ENCODE measurements around the gene STX18. TPM values are rescaled to one million over a fixed set of nuclear protein-coding genes. Genes with fewer than 3 reads are reported as not detected.

STX18 gene
- total and polyA plus RNA-seq, 2 of the 13 experiments (the other 11 are each of a cell fraction or from before 2014, with no cell fraction given) = 23.9 to 37.1 TPM

- no peak for TF ChIP-seq KAT7 (CRISPR knock-in tag; IDR thresholded peaks at IDR 0.05; ENCODE audit: borderline replicate concordance)
- no peak for TF ChIP-seq FOXK1 (CRISPR knock-in tag; IDR thresholded peaks at IDR 0.05; ENCODE audit: borderline replicate concordance, low read depth)
- no peak for TF ChIP-seq MYNN (CRISPR knock-in tag; IDR thresholded peaks at IDR 0.05; ENCODE audit: low read depth)
- no peak for TF ChIP-seq CBX1 (IDR thresholded peaks at IDR 0.05; ENCODE audit: low read depth)
- no peak for TF ChIP-seq ZNF367 (CRISPR knock-in tag; IDR thresholded peaks at IDR 0.05; ENCODE audit: borderline replicate concordance)
- no peak for TF ChIP-seq WIZ (CRISPR knock-in tag; IDR thresholded peaks at IDR 0.05)
- TF ChIP-seq ZNF704 (CRISPR knock-in tag; IDR thresholded peaks at IDR 0.05; ENCODE audit: borderline replicate concordance) = no peak
- TF ChIP-seq THYN1 (CRISPR knock-in tag; IDR thresholded peaks at IDR 0.05; ENCODE audit: borderline replicate concordance, low read depth) = no peak
Observed at GRCh38 chr4:4411906-4412305, 129.9 kb downstream of the STX18 start (continued).

- Histone ChIP-seq H3K79me2 (ENCODE audit: insufficient read depth, low read length) (no peaks in the 10 kb centered on the region), H3K36me3 (replicated peaks in 1 of 2; ENCODE audit: control insufficient read depth in 1 of 2, insufficient read depth in 2 of 2, low read length in 2 of 2) (no peaks in the 10 kb centered on the region), H3K9ac (ENCODE audit: insufficient read depth, low read depth, low read length) (no peak overlapping the region), H3K4me2 (ENCODE audit: low read depth, low read length) (no peak overlapping the region), H3K4me1 (ENCODE audit: insufficient read depth, low read length) (no peaks in the 10 kb centered on the region), H2AFZ (ENCODE audit: low read length) (no peak overlapping the region), H3K27me3 (ENCODE audit: control insufficient read depth in 1 of 2, insufficient read depth in 2 of 2, low read length in 2 of 2) (peaks cover 7 to 33% of the 10 kb centered on the region in 2 experiments; a peak in 3 of 5 replicates), H3K27ac (ENCODE audit: extremely low read length, insufficient read depth, low read length) (no peak overlapping the region), H3K9me3 (ENCODE audit: low read length) (no peaks in the 10 kb centered on the region), H3K4me3 (replicated peaks in 1 of 3; ENCODE audit: insufficient read depth in 1 of 3, low read depth in 2 of 3, low read length in 3 of 3) (no peak overlapping the region), H4K20me1 (ENCODE audit: insufficient read depth, low read length) (no peaks in the 10 kb centered on the region)
- intact Hi-C loops (cut with micrococcal nuclease; ENCODE audit: unreplicated experiment) = no loop called here
- FAIRE-seq (no peak), ATAC-seq (no peak), DNase-seq (ENCODE audit: low spot score) (no peak)
- BruUV-seq (replicated peaks) = no TSS peak
- 79% methylated on average over 15 of the region's 15 CpGs for WGBS (ENCODE audit: low lambda C conversion rate)
- CTCF ChIA-PET (ENCODE audit: low intra/inter-chr PET ratio, low total read pairs) = no interaction called here
- in situ Hi-C loops (cut with HindIII; ENCODE audit: extremely low pct_ligation_motif_present, low pct_unique_long_range_greater_than_20kb) = no loop called here
- POLR2A ChIA-PET = no interaction called here
- TF ChIP-seq HOXA3 (CRISPR knock-in tag; IDR thresholded peaks at IDR 0.05) (no peak), SMARCC2 (IDR thresholded peaks at IDR 0.05) (no peak), ZNF138 (CRISPR knock-in tag; IDR thresholded peaks at IDR 0.05; ENCODE audit: low read depth) (no peak), NFIC (IDR thresholded peaks at IDR 0.05; ENCODE audit: low read length) (no peak), SCMH1 (CRISPR knock-in tag; IDR thresholded peaks at IDR 0.05; ENCODE audit: borderline replicate concordance) (no peak), ZBTB38 (CRISPR knock-in tag; IDR thresholded peaks at IDR 0.05) (no peak), USF2 (IDR thresholded peaks at IDR 0.05; ENCODE audit: low read depth, low read length) (no peak), USF2 (CRISPR knock-in tag; IDR thresholded peaks at IDR 0.05; ENCODE audit: borderline replicate concordance) (no peak), ZNF570 (CRISPR knock-in tag; IDR thresholded peaks at IDR 0.05; ENCODE audit: borderline replicate concordance) (no peak), FIP1L1 (IDR thresholded peaks at IDR 0.05; ENCODE audit: borderline replicate concordance, insufficient read depth, low read depth, low read length) (no peak), FOSL2 (CRISPR knock-in tag; IDR thresholded peaks at IDR 0.05) (no peak), ZNF800 (CRISPR knock-in tag; IDR thresholded peaks at IDR 0.05) (no peak), KAT8 (CRISPR knock-in tag; IDR thresholded peaks at IDR 0.05) (no peak), ZNF629 (CRISPR knock-in tag; conservative IDR thresholded peaks at IDR 0.05) (no peak)
Observed at GRCh38 chr4:4410271-4410670, 131.6 kb downstream of the STX18 start.

Data from HepG2 (cell line).